ENCODE results near the gene MED12L.

The MED12L gene

DNA sequence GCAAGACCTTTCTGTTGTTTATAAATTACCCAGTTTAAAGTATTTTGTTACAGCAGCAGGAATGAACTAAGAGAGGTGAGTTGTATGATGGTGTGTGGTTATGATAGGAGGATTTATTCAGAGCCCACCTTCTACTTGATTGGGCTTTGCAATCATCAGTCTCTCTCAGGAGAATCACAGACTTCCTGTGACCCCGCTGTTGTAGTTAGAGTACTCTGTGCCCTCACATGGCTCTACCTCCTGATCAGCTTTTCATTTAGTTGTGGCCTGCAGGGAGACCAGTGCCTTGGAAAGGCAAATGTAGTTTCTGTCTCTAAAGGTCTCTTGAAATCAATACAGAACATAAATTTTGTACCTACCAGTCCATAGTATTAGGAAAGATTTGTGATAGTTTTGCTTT lies 200.5 kb downstream of the MED12L start:
- no peak for DNase-seq

DNA sequence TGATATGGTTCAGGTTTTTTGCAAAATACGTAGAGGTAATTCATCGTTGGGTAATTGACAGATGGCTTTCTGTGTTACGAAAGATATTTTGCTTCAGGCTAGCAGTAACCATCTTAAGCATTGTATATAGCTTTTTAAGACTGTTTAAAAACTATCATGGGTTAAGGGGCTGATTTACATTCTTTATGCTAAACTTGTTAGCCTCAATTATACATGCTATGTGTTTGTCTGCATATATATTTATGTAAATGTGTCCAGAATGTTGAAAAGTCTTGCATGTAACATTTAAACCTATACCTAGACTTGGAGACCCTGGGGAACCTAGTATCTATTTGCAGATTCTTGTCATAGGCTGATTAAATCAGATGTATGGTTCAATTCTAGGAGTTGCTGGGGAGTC lies 204.0 kb downstream of the MED12L start:
- DNase-seq, result no peak

DNA sequence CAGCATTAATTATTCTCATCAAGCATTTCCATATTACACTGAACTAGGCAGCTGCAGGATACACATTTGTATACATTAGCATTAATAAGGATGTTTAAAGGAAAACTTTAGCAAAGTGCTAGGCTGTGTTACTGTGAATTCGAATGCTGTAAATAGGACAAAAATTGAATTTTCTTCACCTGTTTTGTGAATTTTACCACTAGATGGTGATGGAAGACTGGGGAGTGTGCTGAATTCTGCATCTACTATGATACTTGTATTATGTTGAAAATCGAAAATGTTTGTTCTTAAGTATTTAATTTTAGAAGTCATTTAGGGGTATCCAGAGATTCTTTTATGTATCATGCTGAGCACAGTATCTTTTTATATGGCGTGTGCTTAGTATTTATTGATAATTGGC lies 205.2 kb downstream of the MED12L start:
- peak in 1 of 51 donors; percentile 27 for DNase-seq

DNA sequence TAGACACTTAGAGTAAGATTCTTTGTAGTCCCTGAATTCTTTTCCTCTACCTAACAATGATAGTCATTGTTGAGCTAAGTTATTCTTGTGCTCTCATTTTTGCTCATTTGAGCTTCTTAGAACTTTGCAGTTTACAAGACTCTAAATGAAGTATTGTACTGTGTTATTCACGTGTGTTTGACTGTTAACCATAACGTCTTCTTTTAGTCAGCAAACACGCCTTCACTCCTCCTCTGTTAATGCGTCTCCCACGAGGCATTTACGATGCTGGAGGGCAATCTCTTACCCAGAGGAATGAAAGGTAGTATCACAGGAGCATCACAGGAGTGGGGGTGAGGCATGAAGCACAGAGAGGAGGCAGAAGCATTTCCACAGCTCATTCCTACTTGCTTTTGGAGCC lies 207.7 kb downstream of the MED12L start:
- peak in 1 of 51 donors; percentile 13 for DNase-seq

DNA sequence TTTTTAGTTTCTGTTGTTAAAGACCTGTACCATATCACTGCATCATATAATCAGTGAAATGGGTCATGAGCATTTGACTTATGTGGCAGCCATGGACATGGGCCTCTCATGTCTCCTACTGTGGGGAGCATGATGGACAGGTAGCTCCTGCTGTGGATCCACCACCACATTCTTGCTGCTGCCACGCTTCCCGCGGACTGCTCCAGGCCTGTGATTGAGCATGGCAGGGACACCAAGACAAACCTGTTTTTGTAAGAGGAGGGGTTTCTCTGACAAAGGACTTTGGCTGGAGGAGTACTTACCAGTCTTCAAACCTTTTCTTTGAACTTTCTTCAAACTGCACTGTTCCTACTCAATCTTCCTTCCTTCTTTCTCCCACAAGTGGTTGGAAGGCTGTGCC lies 210.8 kb downstream of the MED12L start:
- DNase-seq, result no peak

DNA sequence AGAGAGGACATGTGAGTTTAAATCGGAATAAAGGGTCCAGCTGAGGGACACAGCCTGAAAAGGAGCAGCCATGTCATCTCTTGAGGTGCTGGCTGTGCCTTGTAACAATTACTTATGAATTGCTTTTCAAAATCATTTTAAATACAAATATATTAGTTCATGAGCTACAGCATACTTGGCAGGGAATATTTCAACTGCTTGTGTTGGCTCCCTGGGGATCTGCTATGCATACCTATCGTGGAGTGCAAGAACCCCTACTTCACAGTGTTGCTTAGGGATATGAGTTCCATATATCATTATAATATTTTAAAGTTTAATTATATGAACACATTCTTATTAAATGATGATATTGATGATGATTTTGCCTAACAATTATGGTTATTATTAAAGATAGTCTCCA lies 212.0 kb downstream of the MED12L start:
- no peak for DNase-seq

DNA sequence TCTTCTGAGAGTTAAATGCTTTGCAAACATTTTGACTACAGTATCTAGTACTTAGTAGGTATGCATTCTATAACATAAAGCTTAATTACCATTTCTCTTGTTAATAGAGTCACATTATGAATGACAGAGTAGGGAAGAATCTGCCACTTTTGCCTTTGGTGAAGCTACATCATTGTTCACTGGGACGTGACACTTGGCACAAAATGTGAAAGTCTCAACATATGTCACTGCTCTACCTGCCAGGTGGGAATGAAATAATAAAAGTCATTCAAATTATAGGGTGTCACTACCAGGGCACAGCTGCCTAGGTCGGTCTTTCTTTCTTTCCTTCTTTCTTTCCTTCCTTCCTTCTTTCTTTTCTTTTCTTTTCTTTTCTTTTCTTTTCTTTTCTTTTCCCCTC lies 213.5 kb downstream of the MED12L start:
- no peak for DNase-seq

DNA sequence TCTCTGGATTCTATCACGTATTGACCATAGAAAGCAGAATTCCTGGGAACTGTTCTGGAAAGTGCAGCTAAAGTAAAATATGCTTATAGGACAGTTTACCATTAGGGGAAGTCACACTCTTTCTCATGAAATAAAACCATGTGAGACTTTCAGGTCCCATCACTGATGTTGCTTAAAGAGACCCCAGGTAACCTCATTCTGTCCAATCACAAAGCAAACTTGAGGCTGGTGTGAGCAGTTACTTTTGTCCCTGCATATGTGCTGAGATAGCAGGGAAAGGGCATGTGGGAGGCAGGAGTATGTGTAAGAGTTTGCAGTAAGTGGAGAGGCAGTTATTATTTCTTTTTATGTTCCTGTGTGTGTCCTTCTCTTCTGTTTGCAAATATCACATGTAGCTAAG lies 215.1 kb downstream of the MED12L start:
- no peak for DNase-seq

DNA sequence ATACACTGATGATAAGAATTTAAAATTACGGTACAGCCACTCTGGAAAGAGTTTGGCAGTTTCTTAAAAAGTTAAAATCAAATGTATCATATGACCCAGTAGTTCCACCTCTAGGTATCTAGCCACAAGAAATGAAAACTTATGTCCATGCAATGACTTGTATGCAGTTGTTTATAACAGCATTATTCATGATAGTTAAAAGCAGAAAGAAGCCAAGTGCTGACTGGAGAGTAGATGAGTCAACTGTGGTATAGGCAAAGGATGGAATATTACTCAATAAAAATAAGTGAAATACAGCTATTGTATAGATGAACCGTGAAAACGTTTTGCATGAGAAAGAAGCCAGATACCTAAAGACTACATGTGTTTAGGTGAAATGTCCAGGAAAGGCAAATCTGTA lies 216.3 kb downstream of the MED12L start:
- no peak for DNase-seq

DNA sequence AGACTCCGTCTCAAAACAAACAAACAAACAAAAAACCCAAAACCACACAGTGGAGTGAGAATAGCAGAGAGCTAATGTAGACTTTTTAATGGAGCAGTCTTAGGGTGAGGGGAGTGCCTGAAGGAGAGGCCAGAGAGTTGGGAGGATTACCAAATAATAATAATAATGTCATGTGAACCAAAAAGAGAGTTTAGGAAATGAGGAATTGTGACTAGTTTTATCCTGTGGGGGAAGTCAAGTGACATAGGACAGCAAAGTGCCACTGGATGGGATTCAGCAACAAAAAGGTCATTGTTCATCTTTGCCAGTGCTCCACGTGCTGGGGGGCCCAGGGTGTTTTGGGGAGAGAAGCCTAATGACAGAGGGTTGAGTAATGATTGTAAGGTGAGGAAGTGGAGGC lies 218.3 kb downstream of the MED12L start:
- no peak for DNase-seq

DNA sequence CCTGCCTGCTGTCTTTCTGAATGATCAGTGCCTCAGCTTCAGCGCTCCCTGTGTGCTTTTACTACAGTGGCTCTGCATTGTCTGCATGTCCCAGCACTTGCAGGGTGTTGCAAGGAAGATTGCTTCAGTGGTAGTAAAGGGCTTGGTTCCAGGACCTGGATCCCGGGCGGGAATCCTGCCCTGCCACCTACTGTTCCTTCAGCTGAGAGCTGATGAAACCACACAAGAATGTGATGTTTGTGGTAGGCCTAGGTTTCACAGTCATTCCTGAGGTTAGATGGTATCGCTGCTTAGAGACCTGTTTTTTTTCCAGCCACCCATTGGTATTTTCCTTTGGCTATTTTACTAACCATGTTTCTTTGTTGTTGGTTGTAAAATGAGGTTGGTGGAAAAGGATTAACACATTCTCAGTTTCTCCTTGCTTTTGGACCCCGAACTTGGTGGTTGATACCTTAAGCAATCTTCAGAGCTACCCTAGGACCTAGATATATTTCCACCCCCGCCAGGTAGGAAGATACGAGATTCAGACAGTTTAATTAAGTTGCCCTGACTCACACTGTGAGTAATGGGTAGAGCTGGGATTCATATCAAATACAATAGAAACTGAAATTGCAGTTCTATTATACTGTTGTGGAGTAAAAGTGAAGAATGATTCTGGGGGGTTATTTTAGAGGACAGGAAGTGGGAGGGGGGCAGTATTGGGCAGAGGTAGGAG lies 219.8 kb downstream of the MED12L start:
- peak in 11 of 51 donors; percentile 7 to 62 (median 18) for DNase-seq

DNA sequence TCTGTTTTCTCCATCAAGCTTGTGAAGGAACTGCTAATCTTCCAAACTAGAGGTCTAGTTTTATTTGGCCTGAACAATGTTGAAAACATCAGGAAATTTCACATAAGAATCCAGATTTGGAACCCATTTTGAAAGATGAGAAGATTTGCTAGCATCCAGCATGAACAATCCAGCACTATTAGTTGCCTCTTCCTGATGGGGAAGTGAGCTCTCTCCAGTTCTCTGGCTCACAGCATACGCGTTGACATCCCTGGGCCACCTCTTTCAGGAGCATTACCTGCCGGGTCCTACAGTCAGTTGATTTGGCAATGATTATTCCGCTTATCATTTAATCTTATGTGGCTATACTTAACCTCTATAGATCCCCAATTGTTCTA lies 220.3 kb downstream of the MED12L start:
- no peak for DNase-seq

DNA sequence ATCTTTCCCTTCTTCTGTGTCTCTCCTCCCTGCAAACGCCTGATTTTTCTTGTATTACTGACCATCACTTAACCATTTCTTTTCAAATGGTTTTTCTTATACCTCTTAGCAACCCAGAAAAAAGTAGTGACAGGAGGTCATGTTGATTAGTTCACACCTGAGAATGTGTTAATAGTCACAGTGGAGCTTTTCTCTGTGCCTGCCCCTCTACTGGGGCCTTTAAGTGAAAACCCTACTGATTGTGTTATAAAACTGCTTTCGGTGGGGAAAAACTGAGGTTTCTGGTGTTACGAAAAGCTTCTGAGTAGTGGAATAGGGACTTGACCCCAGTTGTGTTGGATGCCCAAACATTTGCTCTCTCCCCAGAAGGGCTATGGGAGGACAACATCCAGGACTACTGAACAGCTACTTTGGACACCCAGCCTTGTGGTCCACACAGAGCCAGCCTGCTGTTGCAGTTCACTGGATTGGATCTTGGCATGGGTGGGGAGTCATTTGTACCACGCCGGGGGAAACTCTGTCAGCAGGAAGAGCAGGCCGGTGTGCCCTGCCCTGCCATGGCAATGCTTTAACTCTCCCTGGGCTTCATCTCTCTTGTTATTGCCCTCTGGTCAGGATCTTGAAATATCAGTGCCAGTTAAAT lies 220.8 kb downstream of the MED12L start:
- DNase-seq, result no peak

DNA sequence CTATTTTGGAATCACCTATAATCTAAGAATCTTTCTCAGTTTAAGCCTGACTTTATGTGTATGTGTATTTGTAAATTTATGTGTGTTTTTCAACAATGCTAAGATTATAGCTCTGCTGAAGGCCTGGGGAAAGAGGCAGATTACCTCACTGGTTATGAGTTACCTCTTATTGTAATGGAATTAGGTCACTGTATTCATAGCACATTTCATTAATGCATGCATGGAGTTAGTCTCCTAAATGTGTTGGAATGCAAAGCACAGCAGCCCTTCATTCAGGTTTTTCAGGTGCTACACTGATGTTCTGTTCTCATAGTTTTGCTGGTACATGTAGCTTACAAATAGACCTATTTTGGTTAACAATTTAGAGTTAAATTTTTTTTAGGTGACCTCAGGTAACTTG lies 221.7 kb downstream of the MED12L start:
- no peak for DNase-seq

DNA sequence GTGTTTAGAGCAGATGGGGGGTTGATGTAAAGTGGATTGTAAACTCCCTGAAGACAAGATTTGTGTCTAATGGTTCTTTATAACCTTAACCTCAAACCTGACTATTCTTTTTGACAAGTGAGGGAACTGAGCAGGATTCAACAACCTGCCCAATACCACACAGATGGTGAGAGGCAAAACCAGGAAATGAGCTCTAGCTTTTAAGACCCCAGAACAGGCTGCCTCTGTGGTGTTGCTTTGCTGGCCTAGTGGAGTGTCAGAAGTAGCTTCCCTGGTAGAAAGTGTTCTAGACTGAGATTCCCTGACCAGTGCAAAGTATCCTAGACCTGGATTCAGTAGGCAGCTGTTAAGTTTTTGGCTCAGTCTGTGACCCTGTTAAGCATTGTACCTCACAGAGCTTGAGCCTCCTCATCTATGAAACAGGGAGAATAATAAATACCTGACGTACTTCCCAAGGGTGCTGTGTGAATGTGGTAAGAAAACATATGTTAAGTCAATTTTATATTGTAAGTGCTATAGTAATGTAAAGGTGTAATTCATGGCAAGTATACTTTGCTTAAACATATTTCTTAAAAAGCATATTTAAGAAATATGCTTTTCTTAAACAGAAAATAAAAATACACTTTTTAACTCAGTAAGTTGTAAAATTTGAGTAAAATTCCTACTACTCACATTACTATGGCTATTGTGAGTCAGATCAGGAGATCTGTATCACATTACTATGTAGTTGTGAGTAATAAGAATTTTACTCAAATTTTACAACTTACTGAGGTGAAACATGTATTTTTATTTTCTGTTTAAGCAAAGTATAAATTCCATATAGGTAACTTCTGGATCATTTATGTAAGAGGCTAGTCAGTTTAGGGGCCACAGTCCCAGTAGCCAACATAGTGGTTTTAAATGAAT lies 222.4 kb downstream of the MED12L start:
- DNase-seq, result no peak

DNA sequence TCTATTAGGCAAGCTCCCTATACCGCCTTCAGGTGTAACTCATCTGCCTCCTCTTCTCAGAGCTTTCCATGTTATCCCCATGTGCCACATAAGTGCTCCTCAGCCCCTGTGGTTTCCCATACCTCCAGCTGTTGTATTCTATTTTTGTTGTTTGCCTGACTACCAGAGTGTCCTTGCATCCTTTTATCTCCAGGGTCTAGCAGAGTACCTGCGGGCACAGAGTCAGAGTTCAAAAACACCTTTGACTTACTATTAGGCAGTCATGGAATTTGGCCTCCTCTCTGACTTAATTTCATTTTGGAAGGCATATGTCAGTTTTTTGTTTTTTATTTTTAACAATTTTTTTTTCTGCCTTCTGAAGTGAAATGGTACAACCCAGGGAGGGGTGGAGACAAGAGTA lies 224.1 kb downstream of the MED12L start:
- no peak for DNase-seq

DNA sequence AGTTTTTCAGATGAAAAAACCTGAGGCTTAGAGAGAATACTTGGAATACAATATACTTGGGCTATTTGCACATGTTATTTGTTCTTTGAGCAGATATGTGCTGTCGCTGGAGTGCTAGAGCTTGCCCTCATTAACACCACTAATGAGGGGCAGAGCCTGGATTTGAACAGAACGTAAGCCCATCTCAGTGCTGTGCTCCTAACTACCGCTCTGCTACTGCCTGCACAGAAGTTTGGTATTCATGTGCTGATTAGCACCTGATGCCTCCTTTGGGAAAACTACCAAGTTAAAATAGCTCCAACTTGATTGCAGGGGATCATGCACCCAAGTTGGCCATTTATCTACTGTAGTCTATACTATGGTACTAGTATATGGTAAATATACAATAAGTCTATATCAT lies 227.5 kb downstream of the MED12L start:
- no peak for DNase-seq

DNA sequence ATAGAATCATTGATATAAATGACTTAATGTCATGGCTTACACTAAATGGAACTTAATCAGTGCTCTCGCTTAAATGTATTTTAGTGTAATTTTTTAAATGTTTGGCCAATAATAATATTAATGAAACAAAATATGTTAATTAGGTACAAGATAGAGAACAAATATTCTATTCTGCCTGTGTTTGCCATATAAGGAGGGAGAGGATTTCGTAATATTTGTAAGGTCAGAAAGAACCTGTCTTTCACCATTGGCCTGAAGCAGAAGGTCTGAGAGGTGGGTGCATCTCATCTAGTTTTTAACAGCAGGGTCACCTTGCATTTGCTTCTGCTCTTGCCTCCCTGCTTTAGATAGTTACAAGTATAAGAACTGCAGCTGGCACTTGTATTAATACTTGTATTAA lies 228.7 kb downstream of the MED12L start:
- no peak for DNase-seq

DNA sequence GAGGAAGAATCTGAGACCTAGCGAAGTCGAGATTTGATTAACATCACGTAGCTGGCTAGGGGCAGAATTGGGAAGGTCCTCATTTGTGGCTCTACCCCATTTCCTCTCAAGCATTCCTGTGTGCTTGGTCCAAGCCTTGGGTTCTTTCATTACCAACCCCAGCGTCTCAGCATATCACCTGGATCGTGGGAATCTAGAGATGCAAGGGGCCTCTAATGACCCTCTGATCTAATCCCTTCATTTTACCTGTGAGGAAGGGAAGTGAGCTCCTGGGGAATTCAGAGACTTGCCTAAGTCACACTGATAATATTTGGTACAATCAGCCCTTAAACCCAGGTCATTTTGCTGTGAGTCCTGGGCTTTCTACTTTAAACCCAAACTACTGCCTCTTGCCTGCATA lies 229.1 kb downstream of the MED12L start:
- DNase-seq, result no peak

DNA sequence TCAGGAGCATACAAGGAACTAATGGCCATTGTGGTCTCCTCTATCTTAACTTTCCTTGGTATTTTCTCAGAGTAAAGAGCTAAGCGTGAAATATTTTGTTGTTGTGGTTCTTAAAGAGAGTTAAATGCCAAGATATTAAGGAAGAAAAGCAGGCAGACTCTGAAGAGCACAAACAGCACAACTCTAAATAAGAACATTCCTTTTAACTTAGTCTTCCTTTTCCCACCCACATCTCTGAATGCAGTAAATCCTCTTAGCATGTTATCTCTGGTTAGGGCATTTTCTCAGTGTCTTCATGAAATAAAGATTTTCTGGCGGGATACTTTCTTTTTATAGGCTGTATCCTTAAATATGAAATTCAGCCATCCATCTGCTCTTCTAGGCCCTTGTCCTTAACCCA lies 229.7 kb downstream of the MED12L start:
- DNase-seq, result no peak

DNA sequence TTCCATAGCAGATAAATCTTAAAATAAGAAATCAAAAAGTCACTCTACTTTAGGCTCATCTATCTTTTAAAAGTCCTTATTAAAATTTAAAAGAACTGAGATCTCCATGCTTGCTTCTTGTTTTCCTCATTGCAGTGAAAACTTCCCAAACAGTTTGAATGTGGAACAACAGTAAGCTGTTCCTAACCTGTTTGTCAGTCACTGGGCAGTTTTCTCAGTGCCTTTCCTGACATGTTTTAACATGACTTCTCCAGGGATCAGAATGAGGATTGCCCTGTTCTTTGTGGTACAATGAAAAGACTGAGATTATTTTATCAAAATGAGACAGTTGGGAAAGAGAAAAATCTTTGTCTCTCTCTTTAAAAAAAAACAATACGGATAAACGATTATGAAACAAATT lies 230.4 kb downstream of the MED12L start:
- no peak for DNase-seq

DNA sequence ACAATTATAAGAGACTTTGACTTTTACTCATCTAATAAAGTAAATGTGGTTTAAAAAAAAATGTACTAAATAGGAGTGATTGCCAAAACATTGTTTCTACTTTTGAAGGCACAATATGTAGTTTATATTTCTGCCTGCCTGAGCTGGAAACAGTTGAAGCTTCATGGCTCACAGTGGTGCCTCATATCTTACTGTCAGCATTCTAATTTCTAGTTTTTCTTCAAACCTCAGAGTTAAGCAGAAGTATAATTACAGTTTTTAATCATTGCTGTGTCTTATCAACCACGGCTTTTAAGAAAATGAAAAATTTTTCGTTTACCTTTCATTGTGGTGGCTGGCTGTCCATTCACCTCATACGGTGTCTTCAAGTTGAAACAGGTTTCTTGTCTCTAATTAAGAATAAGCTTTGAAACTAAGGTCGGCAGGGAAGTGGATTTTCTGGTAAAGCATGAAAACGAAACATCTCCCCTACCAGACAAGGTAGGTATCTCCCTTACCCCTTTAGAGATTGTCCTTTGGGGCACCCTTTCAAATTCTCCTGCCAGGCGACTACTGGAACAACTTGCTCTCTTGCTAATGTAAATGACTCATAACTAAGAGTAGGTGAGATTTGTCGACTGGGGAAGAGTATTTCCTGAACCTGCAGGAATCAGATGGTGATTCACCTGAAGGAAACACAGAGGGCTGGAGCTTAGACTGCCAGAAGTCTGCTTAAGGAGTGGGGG lies 231.0 kb downstream of the MED12L start, which contains the start of gene GPR87:
TSS of gene GPR87 (minus strand) at position 554 of the 725 bp plus-strand sequence. CDS start 16,720 bp downstream, outside the sequence.
- DNase-seq, result peak in 1 of 51 donors; percentile 24

Measured in hypothalamus (tissue), 51 donors.